HEK293T (cell line): Measurements from ENCODE around the gene MARK4.

Source experiments
- BHLHE40 ChIP-seq: fragments of 450-650 bp; IDR thresholded peaks from 2 replicates; pipeline ENCODE4 v1.6.1; 2016; ENCODE audit warnings: mild to moderate bottlenecking, moderate library complexity, borderline replicate concordance
- CTBP1 ChIP-seq: fragments of 450-650 bp; IDR thresholded peaks from 2 replicates; pipeline ENCODE4 v1.6.1; 2016; ENCODE audit warnings: borderline replicate concordance
- ELF4 ChIP-seq: fragments of 450-650 bp; IDR thresholded peaks from 2 replicates; pipeline ENCODE4 v1.6.1; 2017; ENCODE audit warnings: antibody characterized with exemption
- FOXA1 ChIP-seq: fragments of 450-650 bp; IDR thresholded peaks from 2 replicates; pipeline ENCODE4 v1.6.1; 2016; ENCODE audit warnings: mild to moderate bottlenecking
- FOXM1 ChIP-seq: fragments of 450-650 bp; IDR thresholded peaks from 2 replicates; pipeline ENCODE4 v1.6.1; 2017; ENCODE audit warnings: mild to moderate bottlenecking, borderline replicate concordance
- HDGF ChIP-seq: fragments of 450-650 bp; IDR thresholded peaks from 2 replicates; pipeline ENCODE4 v1.6.1; 2017; ENCODE audit warnings: antibody characterized with exemption, borderline replicate concordance
- L3MBTL2 ChIP-seq: fragments of 450-650 bp; conservative IDR thresholded peaks from 2 replicates; pipeline ENCODE4 v1.6.1; 2016; ENCODE audit warnings: mild to moderate bottlenecking
- LEF1 ChIP-seq: fragments of 450-650 bp; IDR thresholded peaks from 2 replicates; pipeline ENCODE4 v1.6.1; 2017; ENCODE audit warnings: mild to moderate bottlenecking, borderline replicate concordance
- NFRKB ChIP-seq: fragments of 450-650 bp; IDR thresholded peaks from 2 replicates; pipeline ENCODE4 v1.6.1; 2016; ENCODE audit warnings: mild to moderate bottlenecking, moderate library complexity
- PKNOX1 ChIP-seq: fragments of 450-650 bp; IDR thresholded peaks from 2 replicates; pipeline ENCODE4 v1.6.1; 2016
- SP1 ChIP-seq: fragments of 450-650 bp; IDR thresholded peaks from 2 replicates; pipeline ENCODE4 v1.6.1; 2017
- SUZ12 ChIP-seq: fragments of 450-650 bp; IDR thresholded peaks from 2 replicates; pipeline ENCODE4 v1.6.1; 2016; ENCODE audit warnings: mild to moderate bottlenecking
- TARDBP ChIP-seq: fragments of 450-650 bp; IDR thresholded peaks from 2 replicates; pipeline ENCODE4 v1.6.1; 2016
- ZNF384 ChIP-seq: fragments of 450-650 bp; IDR thresholded peaks from 2 replicates; pipeline ENCODE4 v1.6.1; 2016

GRCh38 chr19:45307361-45307760 lies 56.3 kb downstream of the MARK4 start:
- TF ChIP-seq HDGF: no peak
- TF ChIP-seq NFRKB: no peak
- no peak for TF ChIP-seq FOXA1
- no peak for TF ChIP-seq BHLHE40
- no peak for TF ChIP-seq ELF4
- TF ChIP-seq ZNF384: no peak
- TF ChIP-seq SP1: no peak
- no peak for TF ChIP-seq TARDBP
- TF ChIP-seq PKNOX1: no peak
- TF ChIP-seq FOXM1: no peak
- no peak for TF ChIP-seq SUZ12
- no peak for TF ChIP-seq LEF1
- no peak for TF ChIP-seq CTBP1
- TF ChIP-seq L3MBTL2: no peak
